SJCRH30 (cell line): ENCODE data around the gene HS3ST4. TPM values are rescaled to one million over a fixed set of nuclear protein-coding genes. Genes with fewer than 3 reads are reported as not detected.
"Not testable (repeated sequence)": the region's sequence is repeated elsewhere in the genome, so short reads cannot be mapped to it uniquely, and the experiment has no call there.

Source experiments
- DNase-seq, 2 experiments: peaks; one replicate each; pipeline ENCODE4 v3.0.0-alpha.2; 2015 to 2020
- H3K27ac ChIP-seq: fragments of 250-450 bp; sonication (Bioruptor Pico); 2 replicates; pipeline ENCODE4 v1.5.1; 2020; ENCODE audit warnings: mild to moderate bottlenecking, moderate library complexity
- H3K27me3 ChIP-seq: fragments of 250-450 bp; sonication (Bioruptor Pico); 2 replicates; pipeline ENCODE4 v1.5.1; 2020; ENCODE audit warnings: mild to moderate bottlenecking, moderate library complexity
- H3K36me3 ChIP-seq: fragments of 250-450 bp; sonication (Bioruptor Pico); 2 replicates; pipeline ENCODE4 v1.5.1; 2020; ENCODE audit warnings: mild to moderate bottlenecking, moderate library complexity
- H3K4me1 ChIP-seq: fragments of 250-450 bp; sonication (Bioruptor Pico); 2 replicates; pipeline ENCODE4 v1.5.1; 2020; ENCODE audit warnings: mild to moderate bottlenecking, moderate library complexity
- H3K4me3 ChIP-seq: fragments of 250-450 bp; sonication (Bioruptor Pico); 2 replicates; pipeline ENCODE4 v1.5.1; 2020; ENCODE audit warnings: mild to moderate bottlenecking, moderate library complexity
- H3K9me3 ChIP-seq: fragments of 250-450 bp; sonication (Bioruptor Pico); replicated peaks from 2 replicates; pipeline ENCODE4 v1.5.1; 2020; ENCODE audit warnings: mild to moderate bottlenecking, moderate library complexity
- total RNA-seq: library from RNA; depleted of rRNA; stranded (reverse); fragments of >200 nt; shearing (Covaris generic); gene quantifications from 2 replicates; pipeline ENCODE4 v1.2.3, GENCODE V29; 2014

The HS3ST4 gene
- total RNA-seq, 1 experiment from 2014 or later: not detected

GRCh38 chr16:25771216-25771615, 79.5 kb downstream of the HS3ST4 start:
- Histone ChIP-seq H3K4me3 (no peak overlapping the region), H3K4me1 (no peaks in the 10 kb centered on the region), H3K27ac (no peak overlapping the region), H3K27me3 (no peaks in the 10 kb centered on the region), H3K36me3 (no peaks in the 10 kb centered on the region), H3K9me3 (no peaks in the 10 kb centered on the region)
- DNase-seq: no peak

DNA sequence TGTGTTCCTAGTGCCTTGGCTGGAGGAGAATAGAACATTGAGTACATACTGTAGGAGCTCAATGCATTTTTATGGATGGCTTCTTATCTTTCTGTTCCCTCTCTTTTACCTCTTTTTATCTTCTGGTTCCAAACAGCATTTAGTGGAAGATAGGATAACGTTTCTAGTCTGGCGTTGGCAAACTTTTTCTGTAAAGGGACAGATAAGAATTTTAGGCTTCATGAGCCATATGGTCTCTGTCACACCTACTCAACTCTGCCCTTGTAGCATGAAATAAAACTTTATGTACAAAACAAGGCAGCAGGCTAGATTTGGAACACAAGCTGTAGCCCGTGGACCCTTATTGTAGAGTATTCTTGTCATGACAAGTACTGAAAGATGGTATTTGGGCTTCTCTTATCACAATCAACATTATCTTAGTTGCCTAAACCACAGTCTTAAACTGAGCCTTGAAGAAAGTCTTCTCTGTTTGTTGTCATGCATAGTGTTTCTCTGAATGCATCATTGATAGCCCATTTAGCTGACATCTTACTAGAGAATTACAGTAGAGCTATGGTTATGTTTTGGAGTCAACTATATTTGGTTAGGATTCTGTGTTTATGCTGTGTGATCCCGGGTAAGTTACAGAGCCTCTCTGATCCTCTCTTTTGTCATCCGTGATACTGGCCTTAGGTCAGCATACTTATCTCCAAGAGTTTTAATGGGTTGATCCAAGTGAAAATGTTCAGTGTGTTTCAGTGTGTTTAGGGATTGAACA, 80.2 kb downstream of the HS3ST4 start:
- Histone ChIP-seq H3K27me3 (no peaks in the 10 kb centered on the region), H3K36me3 (no peaks in the 10 kb centered on the region), H3K27ac (no peak overlapping the region), H3K4me1 (no peaks in the 10 kb centered on the region), H3K9me3 (no peaks in the 10 kb centered on the region), H3K4me3 (no peak overlapping the region)
- no peak for DNase-seq

GRCh38 chr16:25776214-25776613, 84.5 kb downstream of the HS3ST4 start:
- H3K4me1 ChIP-seq, H3K9me3 ChIP-seq, H3K36me3 ChIP-seq, H3K27me3 ChIP-seq, H3K27ac ChIP-seq, H3K4me3 ChIP-seq, DNase-seq: not testable (repeated sequence)

- Histone ChIP-seq H3K27ac (no peak overlapping the region), H3K36me3 (no peaks in the 10 kb centered on the region), H3K27me3 (no peaks in the 10 kb centered on the region), H3K4me1 (no peaks in the 10 kb centered on the region), H3K4me3 (no peak overlapping the region), H3K9me3 (no peaks in the 10 kb centered on the region)
- no peak for DNase-seq
Measured at GRCh38 chr16:25783226-25783625, 91.5 kb downstream of the HS3ST4 start.

- Histone ChIP-seq H3K36me3 (no peaks in the 10 kb centered on the region), H3K4me1 (no peaks in the 10 kb centered on the region), H3K4me3 (no peak overlapping the region), H3K9me3 (no peaks in the 10 kb centered on the region), H3K27me3 (no peaks in the 10 kb centered on the region), H3K27ac (no peak overlapping the region)
- no peak for DNase-seq
Measured at GRCh38 chr16:25785361-25785760, 93.6 kb downstream of the HS3ST4 start.

DNA sequence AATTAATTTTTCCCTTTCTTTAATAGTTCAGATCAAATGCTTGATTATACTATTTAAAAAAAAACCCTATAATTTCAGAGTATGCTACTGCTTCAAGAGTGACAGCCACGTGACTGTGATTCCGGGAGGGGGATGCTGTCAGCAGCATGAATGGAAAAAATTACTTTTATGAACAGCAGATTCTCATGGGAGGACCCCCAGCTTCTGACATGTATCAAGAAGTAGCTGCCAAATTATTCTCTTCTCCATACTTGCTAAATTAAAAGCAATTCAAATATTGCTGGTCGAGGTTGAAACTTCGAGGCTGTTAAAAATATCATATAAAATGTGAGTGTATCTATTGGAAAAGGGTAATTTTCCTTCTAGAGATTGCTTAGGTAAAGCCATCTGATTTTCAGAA, 95.0 kb downstream of the HS3ST4 start:
- Histone ChIP-seq H3K9me3 (no peaks in the 10 kb centered on the region), H3K27ac (no peak overlapping the region), H3K27me3 (no peaks in the 10 kb centered on the region), H3K36me3 (no peaks in the 10 kb centered on the region), H3K4me1 (no peaks in the 10 kb centered on the region), H3K4me3 (no peak overlapping the region)
- DNase-seq: no peak

- Histone ChIP-seq H3K9me3 (no peaks in the 10 kb centered on the region), H3K27me3 (no peaks in the 10 kb centered on the region), H3K4me1 (no peaks in the 10 kb centered on the region), H3K4me3 (no peak overlapping the region), H3K27ac (no peak overlapping the region), H3K36me3 (no peaks in the 10 kb centered on the region)
- no peak for DNase-seq
Measured at GRCh38 chr16:25788637-25789036, 96.9 kb downstream of the HS3ST4 start.

- 0 out of 2 replicates have a peak, but pooled peaks cover 3% of the 10 kb centered on the region for H3K27me3 ChIP-seq
- H3K9me3 ChIP-seq: no peaks in the 10 kb centered on the region
- no peak for DNase-seq
- no peaks in the 10 kb centered on the region for H3K4me1 ChIP-seq
- H3K36me3 ChIP-seq: no peaks in the 10 kb centered on the region
- no peak overlapping the region for H3K27ac ChIP-seq
- no peak overlapping the region for H3K4me3 ChIP-seq
Measured at GRCh38 chr16:25796239-25796638, 104.5 kb downstream of the HS3ST4 start.

DNA sequence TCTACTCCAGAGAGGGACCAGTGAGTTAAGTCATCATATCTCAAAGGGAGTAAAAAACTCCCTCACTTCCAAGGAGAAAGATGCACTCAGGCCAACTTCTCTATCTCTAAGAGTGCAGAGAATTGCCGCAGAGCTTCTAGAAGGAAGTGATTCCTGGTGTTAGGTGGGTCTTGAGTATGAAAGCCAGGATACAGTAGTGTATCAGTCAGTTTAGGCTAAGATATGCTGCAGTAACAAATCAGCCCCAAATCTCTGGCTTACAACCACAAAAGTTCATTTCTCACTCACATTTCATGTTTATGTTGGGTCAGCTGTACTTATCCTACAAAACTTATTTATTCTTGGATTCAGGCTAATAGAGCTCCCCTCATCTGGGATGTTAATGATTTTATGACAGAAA, 106.3 kb downstream of the HS3ST4 start:
- H3K27ac ChIP-seq: no peak overlapping the region

GRCh38 chr16:25799816-25800215, 108.1 kb downstream of the HS3ST4 start:
- no peak overlapping the region for H3K4me3 ChIP-seq
- no peaks in the 10 kb centered on the region for H3K36me3 ChIP-seq
- H3K4me1 ChIP-seq: no peaks in the 10 kb centered on the region
- H3K27me3 ChIP-seq: no peaks in the 10 kb centered on the region
- no peaks in the 10 kb centered on the region for H3K9me3 ChIP-seq
- no peak for DNase-seq
- H3K27ac ChIP-seq: no peak overlapping the region

More for the DNA sequence above, 106.3 kb downstream of the HS3ST4 start:
- Histone ChIP-seq H3K4me1 (no peaks in the 10 kb centered on the region), H3K36me3 (no peaks in the 10 kb centered on the region), H3K27me3 (0 out of 2 replicates have a peak, but pooled peaks cover 3% of the 10 kb centered on the region), H3K4me3 (no peak overlapping the region), H3K9me3 (no peaks in the 10 kb centered on the region)
- DNase-seq: no peak

DNA sequence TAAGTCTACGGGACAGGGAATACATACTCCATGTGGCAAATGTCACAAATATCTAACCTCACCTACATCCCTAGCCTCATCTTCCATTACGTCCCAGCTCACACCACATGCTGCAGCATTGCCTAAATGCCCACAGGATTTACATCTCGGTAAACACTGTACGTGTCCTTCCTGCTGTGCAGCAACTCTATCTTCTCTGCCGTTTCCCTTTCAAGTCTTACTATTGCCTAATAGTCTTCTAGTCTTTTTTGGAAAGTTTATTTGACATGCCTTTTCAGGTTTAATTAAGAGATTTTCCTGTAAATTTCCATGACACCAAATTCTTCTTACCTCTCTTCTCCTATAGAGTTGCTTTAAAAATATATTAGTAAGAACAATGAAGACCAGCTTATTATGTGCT, 120.5 kb downstream of the HS3ST4 start:
- H3K4me1 ChIP-seq: no peaks in the 10 kb centered on the region
- no peak for DNase-seq
- H3K27ac ChIP-seq: no peak overlapping the region
- no peaks in the 10 kb centered on the region for H3K9me3 ChIP-seq
- no peak overlapping the region for H3K4me3 ChIP-seq
- H3K27me3 ChIP-seq: no peaks in the 10 kb centered on the region
- no peaks in the 10 kb centered on the region for H3K36me3 ChIP-seq

DNA sequence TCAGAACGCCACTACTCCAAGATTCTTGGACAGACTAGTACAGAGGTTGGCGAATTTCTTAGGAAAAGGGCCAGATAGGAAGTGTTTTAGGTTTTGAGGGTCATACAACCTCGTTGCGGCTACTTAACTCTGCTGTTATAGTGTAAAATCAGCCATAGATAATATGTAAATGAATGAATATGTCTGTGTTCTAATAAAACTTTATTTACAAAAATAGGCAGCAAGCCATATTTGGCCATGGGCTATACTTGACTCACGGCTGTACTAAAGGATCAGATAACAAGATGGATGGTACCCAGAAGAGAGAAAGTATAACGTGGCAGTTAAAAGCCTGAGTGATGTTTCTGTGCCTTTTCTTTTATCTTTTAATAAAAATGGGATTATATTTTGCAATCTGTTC, 125.5 kb downstream of the HS3ST4 start:
- H3K36me3 ChIP-seq: no peaks in the 10 kb centered on the region
- H3K4me3 ChIP-seq: no peak overlapping the region
- no peak for DNase-seq
- no peaks in the 10 kb centered on the region for H3K4me1 ChIP-seq
- no peaks in the 10 kb centered on the region for H3K27me3 ChIP-seq
- H3K27ac ChIP-seq: no peak overlapping the region
- H3K9me3 ChIP-seq: no peaks in the 10 kb centered on the region

- Histone ChIP-seq H3K4me1 (no peaks in the 10 kb centered on the region), H3K4me3 (no peak overlapping the region), H3K27me3 (no peaks in the 10 kb centered on the region), H3K9me3 (no peaks in the 10 kb centered on the region), H3K27ac (no peak overlapping the region), H3K36me3 (no peaks in the 10 kb centered on the region)
- no peak for DNase-seq
Measured at GRCh38 chr16:25817876-25818275, 126.1 kb downstream of the HS3ST4 start.

DNA sequence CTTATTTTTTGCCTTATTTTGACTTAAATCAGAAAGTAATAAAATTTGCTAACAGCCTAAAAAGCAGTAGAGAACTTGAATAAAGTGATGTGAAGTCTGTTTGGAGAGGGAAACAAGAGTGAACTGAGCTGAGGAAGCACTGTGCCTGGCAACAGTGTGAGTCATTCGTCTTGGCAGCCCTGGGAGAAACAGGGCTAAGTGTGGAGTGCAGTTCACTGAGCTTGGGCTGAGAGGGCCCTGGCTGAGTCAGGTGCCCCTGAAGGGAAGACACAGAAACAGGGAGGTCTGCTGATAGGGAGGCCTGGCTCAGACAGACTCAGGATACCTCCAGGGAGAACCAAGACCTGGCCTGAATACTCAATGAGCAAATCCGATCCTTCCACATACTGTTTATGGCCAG, 132.1 kb downstream of the HS3ST4 start:
- no peak overlapping the region for H3K4me3 ChIP-seq
- H3K4me1 ChIP-seq: no peaks in the 10 kb centered on the region
- H3K27me3 ChIP-seq: no peaks in the 10 kb centered on the region
- no peak for DNase-seq
- H3K36me3 ChIP-seq: no peaks in the 10 kb centered on the region
- no peaks in the 10 kb centered on the region for H3K9me3 ChIP-seq
- H3K27ac ChIP-seq: no peak overlapping the region

GRCh38 chr16:25827709-25828108, 135.9 kb downstream of the HS3ST4 start:
- Histone ChIP-seq H3K4me1 (no peaks in the 10 kb centered on the region), H3K4me3 (no peak overlapping the region), H3K36me3 (no peaks in the 10 kb centered on the region), H3K27me3 (no peaks in the 10 kb centered on the region), H3K27ac (no peak overlapping the region), H3K9me3 (no peaks in the 10 kb centered on the region)
- no peak for DNase-seq

DNA sequence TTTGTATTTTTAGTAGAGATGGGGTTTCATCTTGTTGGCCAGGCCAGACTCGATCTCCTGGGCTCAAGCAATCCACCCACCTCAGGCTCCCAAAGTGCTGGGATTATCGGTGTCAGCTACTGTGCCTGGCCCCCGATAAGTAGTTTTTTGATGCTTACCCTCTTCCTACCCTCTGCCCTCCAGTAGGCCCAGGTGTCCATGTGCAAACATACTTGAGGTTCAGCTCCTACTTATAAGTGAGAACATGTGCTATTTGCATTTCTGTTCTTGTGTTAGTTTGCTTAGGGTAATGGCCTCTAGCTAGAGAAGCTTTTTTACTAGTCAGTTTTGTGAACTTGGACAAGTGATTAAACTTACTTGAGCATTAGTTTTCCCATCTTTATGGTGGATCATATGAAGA, 136.8 kb downstream of the HS3ST4 start:
- no peak for DNase-seq
- Histone ChIP-seq H3K36me3 (no peaks in the 10 kb centered on the region), H3K4me3 (no peak overlapping the region), H3K27ac (no peak overlapping the region), H3K4me1 (no peaks in the 10 kb centered on the region), H3K27me3 (no peaks in the 10 kb centered on the region), H3K9me3 (no peaks in the 10 kb centered on the region)
